ENCODE results near the gene OXSR1.

GRCh38 chr3:38150780-38151528 lies 14.4 kb upstream of the OXSR1 start:
- TF ChIP-seq POLR2A (IDR thresholded peaks at IDR 0.05) (no peak), CTCF (IDR thresholded peaks at IDR 0.05) (no peak)

Measured in body of pancreas (tissue), 4 donors.